Esophagus muscularis mucosa (tissue), 4 donors: ENCODE measurements around the gene SQSTM1. TPM values are rescaled to one million over a fixed set of nuclear protein-coding genes. Genes with fewer than 3 reads are reported as not detected.

Experiments
- DNase-seq: peaks from one replicate; pipeline ENCODE4 v3.0.0-alpha.2; 2017; ENCODE audit errors: extremely low spot score
- H3K27ac ChIP-seq, 4 donors: fragments of 200-600 bp; sonication (generic); replicated peaks in 1 of 4; 1 replicate in 3 of 4; 2 replicates in 1 of 4; pipeline ENCODE4 v1.5.1; 2016 to 2019; ENCODE audit warnings: mild to moderate bottlenecking in 1 of 4
- H3K27me3 ChIP-seq, 4 donors: fragments of 200-600 bp; sonication (generic); one replicate each; pipeline versions ENCODE4 v1.5.1 to v1.6.0; 2016 to 2019
- H3K36me3 ChIP-seq, 4 donors: fragments of 200-600 bp; sonication (generic); one replicate each; pipeline ENCODE4 v1.5.1; 2016 to 2019
- H3K4me1 ChIP-seq, 4 donors: fragments of 200-600 bp; sonication (generic); one replicate each; pipeline ENCODE4 v1.5.1; 2016 to 2019
- H3K4me3 ChIP-seq, 4 donors: fragments of 200-600 bp; sonication (generic); 1 replicate in 2 of 4; 2 replicates in 2 of 4; pipeline ENCODE4 v1.5.1; 2016 to 2019; ENCODE audit warnings: mild to moderate bottlenecking in 4 of 4, moderate library complexity in 1 of 4
- H3K9me3 ChIP-seq, 4 donors: fragments of 200-600 bp; sonication (generic); 1 replicate in 3 of 4; 2 replicates in 1 of 4; pipeline ENCODE4 v1.5.1; 2016 to 2019
- CTCF ChIP-seq, 3 experiments: fragments of 200-600 bp in 2 of 3; fragments of 450-650 bp in 1 of 3; sonication (generic) in 2 of 3; IDR thresholded peaks; one replicate each; pipeline ENCODE4 v1.5.1; 2017 to 2019; ENCODE audit warnings: antibody characterized with exemption in 3 of 3, mild to moderate bottlenecking in 2 of 3, moderate library complexity in 1 of 3
- EP300 ChIP-seq: sonication (generic); formaldehyde crosslinking; IDR thresholded peaks from one replicate; pipeline ENCODE4 v1.6.1; 2017; ENCODE audit warnings: antibody characterized with exemption
- POLR2A ChIP-seq: fragments of 450-650 bp; IDR thresholded peaks from one replicate; pipeline ENCODE4 v1.6.1; 2017; ENCODE audit warnings: antibody characterized with exemption, moderate library complexity, mild to moderate bottlenecking, low read depth
- POLR2AphosphoS5 ChIP-seq, 2 donors: sonication (generic); formaldehyde crosslinking; IDR thresholded peaks; one replicate each; pipeline ENCODE4 v1.6.1; 2017; ENCODE audit warnings: antibody characterized with exemption in 2 of 2
- WGBS: methylation state at CpG from one replicate; pipeline ENCODE4 v1.1.5; 2018; 5-methylcytosine and 5-hydroxymethylcytosine counted together
- intact Hi-C: fragments of 100-400 bp; cut with DNase I; formaldehyde crosslinking; loops from one replicate; pipeline ENCODE4 v1.15.1; 2023
- total RNA-seq, 4 donors: library from RNA; depleted of rRNA; stranded (reverse); fragments of >200 nt; gene quantifications; one replicate each; pipeline versions ENCODE4 v1.1.0 to v1.2.1, GENCODE V29; 2016

The SQSTM1 gene
- total RNA-seq, 4 donors from 2014 or later = 333 to 453 (median 392) TPM

GRCh38 chr5:179879003-179879689 is 58.4 kb downstream of the SQSTM1 start:
- peaks cover 40 to 92% (median 81%) of the 10 kb centered on the region in 4 donors for H3K36me3 ChIP-seq
- TF ChIP-seq POLR2AphosphoS5 (IDR thresholded peaks at IDR 0.05) = no peak
- TF ChIP-seq POLR2A = no peak
- no peak for TF ChIP-seq EP300
- no peak for TF ChIP-seq CTCF (IDR thresholded peaks at IDR 0.05)
- no peaks in the 10 kb centered on the region for H3K4me1 ChIP-seq
- no peak overlapping the region for H3K4me3 ChIP-seq
- H3K9me3 ChIP-seq = peaks cover 0 to 19% (median 12%) of the 10 kb centered on the region in 4 donors
- intact Hi-C loops = no loop called here
- no peak overlapping the region for H3K27ac ChIP-seq
- H3K27me3 ChIP-seq = no peaks in the 10 kb centered on the region
- 94% methylated on average over 14 of the region's 31 CpGs for WGBS
- DNase-seq = no peak

GRCh38 chr5:179879690-179880010 is 58.9 kb downstream of the SQSTM1 start:
- no peak overlapping the region for H3K27ac ChIP-seq
- no peak for DNase-seq
- H3K9me3 ChIP-seq = peaks cover 0 to 19% (median 12%) of the 10 kb centered on the region in 4 donors
- peaks cover 40 to 92% (median 81%) of the 10 kb centered on the region in 4 donors for H3K36me3 ChIP-seq
- H3K4me1 ChIP-seq = no peaks in the 10 kb centered on the region
- WGBS = 81% methylated on average over 12 of the region's 13 CpGs
- H3K27me3 ChIP-seq = no peaks in the 10 kb centered on the region
- TF ChIP-seq POLR2A = no peak
- TF ChIP-seq POLR2AphosphoS5 (IDR thresholded peaks at IDR 0.05) = no peak
- no peak for TF ChIP-seq EP300
- TF ChIP-seq CTCF (IDR thresholded peaks at IDR 0.05) = no peak
- intact Hi-C loops = no loop called here
- no peak overlapping the region for H3K4me3 ChIP-seq

DNA sequence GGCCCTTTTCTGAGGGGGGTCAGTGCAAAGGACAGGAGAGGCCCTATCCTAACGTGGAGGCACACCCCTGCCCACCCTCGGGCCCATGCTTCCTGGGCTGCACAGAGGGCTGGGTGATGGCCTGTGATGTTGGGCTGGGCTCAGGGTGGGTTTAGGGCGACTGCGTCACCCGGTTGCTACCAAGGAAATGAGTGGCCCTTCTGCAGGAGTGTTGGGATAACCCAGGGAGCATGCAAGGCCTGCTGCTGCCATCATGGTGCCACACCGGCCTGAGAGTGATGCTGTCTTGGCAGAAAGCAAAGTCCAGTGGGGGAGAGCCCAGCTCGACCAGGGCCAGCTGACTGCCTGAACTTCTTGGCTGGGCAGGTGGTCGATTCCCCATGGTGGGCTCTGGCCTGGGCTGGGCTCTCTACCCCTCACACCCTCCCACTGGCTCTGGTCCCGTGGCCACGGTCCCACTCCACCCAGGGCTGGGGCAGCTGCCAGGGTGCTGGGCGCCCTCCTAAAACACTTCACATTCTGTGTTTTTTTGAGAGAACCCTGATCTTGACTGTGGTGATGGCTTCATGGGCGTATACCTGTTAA is 59.5 kb downstream of the SQSTM1 start:
- Histone ChIP-seq H3K36me3 (peaks cover 40 to 92% (median 81%) of the 10 kb centered on the region in 4 donors), H3K4me3 (no peak overlapping the region), H3K9me3 (peaks cover 0 to 19% (median 12%) of the 10 kb centered on the region in 4 donors), H3K27ac (no peak overlapping the region), H3K27me3 (no peaks in the 10 kb centered on the region), H3K4me1 (no peaks in the 10 kb centered on the region)
- no peak for DNase-seq
- 82% methylated on average over 10 of the region's 12 CpGs for WGBS
- TF ChIP-seq POLR2A = no peak
- TF ChIP-seq EP300 = no peak
- TF ChIP-seq CTCF (IDR thresholded peaks at IDR 0.05) = no peak
- TF ChIP-seq POLR2AphosphoS5 (IDR thresholded peaks at IDR 0.05) = no peak
- intact Hi-C loops = no loop called here

GRCh38 chr5:179880848-179881590 is 60.3 kb downstream of the SQSTM1 start:
- TF ChIP-seq POLR2AphosphoS5 (IDR thresholded peaks at IDR 0.05) = no peak
- TF ChIP-seq EP300 = no peak
- TF ChIP-seq POLR2A = no peak
- TF ChIP-seq CTCF (IDR thresholded peaks at IDR 0.05) = no peak
- H3K27me3 ChIP-seq = no peaks in the 10 kb centered on the region
- H3K4me1 ChIP-seq = no peaks in the 10 kb centered on the region
- DNase-seq = no peak
- peaks cover 0 to 19% (median 12%) of the 10 kb centered on the region in 4 donors for H3K9me3 ChIP-seq
- H3K27ac ChIP-seq = no peak overlapping the region
- intact Hi-C loops = no loop called here
- peaks cover 40 to 92% (median 82%) of the 10 kb centered on the region in 4 donors for H3K36me3 ChIP-seq
- no peak overlapping the region for H3K4me3 ChIP-seq
- 90% methylated on average over 16 of the region's 25 CpGs for WGBS
